PC-9 (cell line): ENCODE results near the gene COIL. TPM values are rescaled to one million over a fixed set of nuclear protein-coding genes. Genes with fewer than 3 reads are reported as not detected.

Source experiments
- BruUV-seq: library from RNA; stranded (reverse); fragments of 400-500 nt; replicated peaks from 2 replicates; lab custom pipeline; 2021; lab: Mats Ljungman, UMichigan
- CTCF ChIA-PET: fragments of 300-600 bp; sonication (Branson Sonifier 250); formaldehyde crosslinking; loops from one replicate; lab custom pipeline; 2022; ENCODE audit warnings: antibody characterized with exemption; lab: Charles Lee
- POLR2A ChIA-PET: fragments of 300-600 bp; sonication (Branson Sonifier 250); formaldehyde crosslinking; loops from one replicate; lab custom pipeline; 2022; ENCODE audit warnings: antibody characterized with exemption; ENCODE audit not compliant: unreplicated experiment; lab: Charles Lee
- DNase-seq, 2 experiments: peaks; one replicate each; pipeline versions ENCODE4 v3.0.0 to v3.0.0-alpha.2; 2015 to 2022; ENCODE audit warnings: mixed read lengths in 1 of 2
- H2AFZ ChIP-seq: fragments of 200-600 bp; sonication (generic); 2 replicates; pipeline ENCODE4 v1.8.1; 2017; ENCODE audit warnings: antibody characterized with exemption
- H3F3A ChIP-seq: fragments of 200-600 bp; sonication (generic); 2 replicates; pipeline ENCODE4 v1.8.1; 2017; ENCODE audit warnings: antibody characterized with exemption, mild to moderate bottlenecking, low read depth; ENCODE audit not compliant: insufficient read depth
- H3K27ac ChIP-seq: fragments of 200-600 bp; sonication (generic); 2 replicates; pipeline ENCODE4 v1.6.1; 2016; ENCODE audit warnings: mixed run types
- H3K27me3 ChIP-seq: fragments of 200-600 bp; sonication (generic); 2 replicates; pipeline ENCODE4 v1.6.1; 2016; ENCODE audit warnings: low read depth, mixed run types; ENCODE audit not compliant: insufficient read depth
- H3K36me3 ChIP-seq: fragments of 200-600 bp; sonication (generic); 2 replicates; pipeline ENCODE4 v1.6.1; 2016; ENCODE audit warnings: low read depth, mixed run types
- H3K4me1 ChIP-seq: fragments of 200-600 bp; sonication (generic); replicated peaks from 2 replicates; pipeline ENCODE4 v1.6.1; 2016; ENCODE audit warnings: mixed run types; ENCODE audit not compliant: insufficient read depth
- H3K4me2 ChIP-seq: fragments of 200-600 bp; sonication (generic); 2 replicates; pipeline ENCODE4 v1.6.1; 2017; ENCODE audit warnings: mixed run types
- H3K4me3 ChIP-seq: fragments of 200-600 bp; sonication (generic); 2 replicates; pipeline ENCODE4 v1.6.1; 2016; ENCODE audit warnings: mixed run types
- H3K79me2 ChIP-seq: fragments of 200-600 bp; sonication (generic); 2 replicates; pipeline ENCODE4 v1.6.1; 2017; ENCODE audit warnings: low read depth, mixed run types
- H3K9me2 ChIP-seq: fragments of 200-600 bp; sonication (generic); 2 replicates; pipeline ENCODE4 v1.8.1; 2017; ENCODE audit warnings: mild to moderate bottlenecking; ENCODE audit not compliant: insufficient read depth
- H3K9me3 ChIP-seq: fragments of 200-600 bp; sonication (generic); 2 replicates; pipeline ENCODE4 v1.8.1; 2016; ENCODE audit warnings: low read depth; ENCODE audit not compliant: insufficient read depth
- H4K20me1 ChIP-seq: fragments of 200-600 bp; sonication (generic); 2 replicates; pipeline ENCODE4 v1.8.1; 2017; ENCODE audit not compliant: insufficient read depth
- CTCF ChIP-seq: fragments of 200-600 bp; sonication (generic); conservative IDR thresholded peaks from 2 replicates; pipeline ENCODE4 v1.6.1; 2017; ENCODE audit warnings: mixed run types, antibody characterized with exemption, mild to moderate bottlenecking, moderate library complexity
- EZH2 ChIP-seq: fragments of 200-600 bp; sonication (generic); IDR thresholded peaks from 2 replicates; pipeline ENCODE4 v1.8.0; 2017; ENCODE audit warnings: antibody characterized with exemption, low read depth
- intact Hi-C: fragments of 100-400 bp; cut with micrococcal nuclease; formaldehyde crosslinking; loops from one replicate; pipeline ENCODE4 v1.10.0; 2022; ENCODE audit not compliant: unreplicated experiment
- total RNA-seq: library from RNA; stranded (reverse); gene quantifications from 2 replicates; pipeline ENCODE4 v1.2.3, GENCODE V29; 2021

COIL gene
- total RNA-seq, 1 experiment from 2014 or later, result 19.0 TPM

DNA sequence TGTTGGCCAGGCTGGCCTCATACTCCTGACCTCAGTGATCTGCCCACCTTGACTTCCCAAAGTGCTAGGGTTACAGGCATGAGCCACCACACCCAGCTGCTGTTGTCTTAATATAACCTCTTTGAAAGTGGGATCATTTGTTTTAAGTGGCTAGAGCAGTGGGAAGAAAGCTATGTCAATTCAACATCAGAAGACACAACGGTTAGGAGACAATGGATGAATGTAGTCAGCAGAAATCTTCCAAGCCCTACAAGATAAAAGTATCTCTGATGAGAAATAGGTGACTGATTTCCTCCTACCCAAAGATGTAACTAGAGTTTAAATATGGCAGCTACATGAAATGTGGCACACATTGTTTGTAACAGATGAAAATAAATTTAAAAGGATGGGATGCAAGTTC is 27.0 kb downstream of the COIL start:
- H3K27me3 ChIP-seq, result no peaks in the 10 kb centered on the region
- H3K79me2 ChIP-seq, result no peaks in the 10 kb centered on the region
- no peak overlapping the region for H2AFZ ChIP-seq
- CTCF ChIA-PET, result no interaction called here
- H3K9me2 ChIP-seq, result no peaks in the 10 kb centered on the region
- intact Hi-C loops, result no loop called here
- peaks cover 16% of the 10 kb centered on the region for H3K4me1 ChIP-seq
- H3K36me3 ChIP-seq, result peaks cover 29% of the 10 kb centered on the region
- peaks cover 13% of the 10 kb centered on the region; the same call in 1 of the 2 replicates for H3F3A ChIP-seq
- no peaks in the 10 kb centered on the region for H4K20me1 ChIP-seq
- POLR2A ChIA-PET, result no interaction called here
- H3K4me2 ChIP-seq, result no peak overlapping the region
- H3K9me3 ChIP-seq, result peaks cover 32% of the 10 kb centered on the region
- DNase-seq, result no peak
- H3K4me3 ChIP-seq, result no peak overlapping the region
- TF ChIP-seq EZH2 (no peak), CTCF (no peak)
- no peak overlapping the region for H3K27ac ChIP-seq
- no TSS peak for BruUV-seq

DNA sequence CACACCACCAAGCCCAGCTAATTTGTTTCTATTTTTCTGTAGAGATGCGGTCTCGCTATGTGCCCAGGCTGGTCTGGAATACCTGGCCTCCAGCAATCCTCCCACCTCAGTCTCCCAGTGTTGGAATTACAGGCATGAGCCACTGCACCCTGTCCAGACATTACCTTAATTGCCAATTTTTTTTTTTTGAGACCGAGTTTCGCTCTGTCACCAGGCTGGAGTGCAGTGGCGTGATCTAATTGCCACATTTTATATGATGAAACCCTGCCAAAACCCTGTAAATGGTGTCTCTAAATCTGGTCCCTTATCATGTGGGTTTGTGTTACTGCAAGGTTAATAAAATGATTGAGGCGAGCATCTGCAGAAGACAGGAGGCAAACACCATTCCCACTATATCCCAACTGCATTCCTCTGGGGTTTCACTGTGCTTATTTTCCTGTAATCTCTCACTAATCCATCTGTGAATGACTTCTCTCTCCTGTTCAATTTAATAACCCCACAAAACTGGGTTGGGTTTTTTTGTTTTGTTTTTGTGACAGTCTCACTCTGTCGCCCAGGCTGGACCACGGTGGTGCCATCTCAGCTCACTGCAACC is 27.6 kb downstream of the COIL start:
- Histone ChIP-seq H3K9me2 (no peaks in the 10 kb centered on the region), H4K20me1 (no peaks in the 10 kb centered on the region), H3F3A (peaks cover 9% of the 10 kb centered on the region; the same call in 1 of the 2 replicates), H3K79me2 (no peaks in the 10 kb centered on the region), H3K4me1 (peaks cover 10% of the 10 kb centered on the region), H2AFZ (no peak overlapping the region), H3K4me2 (no peak overlapping the region), H3K4me3 (no peak overlapping the region), H3K9me3 (peaks cover 36% of the 10 kb centered on the region), H3K36me3 (peaks cover 23% of the 10 kb centered on the region), H3K27me3 (no peaks in the 10 kb centered on the region), H3K27ac (no peak overlapping the region)
- ChIA-PET CTCF (no interaction called here), POLR2A (no interaction called here)
- intact Hi-C loops, result no loop called here
- no peak for DNase-seq
- no TSS peak for BruUV-seq
- TF ChIP-seq CTCF (no peak), EZH2 (no peak)

DNA sequence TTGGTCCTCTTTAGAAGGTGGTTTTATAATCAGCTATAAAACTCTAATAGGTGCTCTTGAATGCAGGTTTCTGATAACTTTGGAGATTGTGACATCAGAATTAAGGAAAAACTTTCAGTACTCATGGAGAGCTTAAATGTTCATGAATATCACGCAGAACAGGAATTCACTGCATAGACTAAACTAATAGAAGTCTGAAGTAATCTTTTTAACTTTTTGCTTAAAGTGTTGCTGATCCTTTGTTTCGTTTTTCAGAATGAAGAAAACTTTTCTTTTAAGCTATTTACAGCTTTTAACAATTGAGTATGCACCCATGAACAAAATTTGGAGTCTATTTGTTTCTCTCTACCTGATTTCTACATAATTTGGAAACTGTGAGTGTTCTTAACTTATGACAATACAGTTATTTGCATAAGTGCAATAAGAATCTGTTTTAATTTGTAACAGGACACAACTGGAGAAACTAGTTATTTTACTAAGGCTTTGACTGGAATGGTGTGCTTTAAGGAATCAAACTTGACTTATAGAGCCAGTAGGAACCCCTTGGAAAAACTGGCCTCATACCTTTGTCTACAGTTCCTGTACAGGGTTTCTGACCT is 30.0 kb downstream of the COIL start:
- H3K27ac ChIP-seq, result no peak overlapping the region
- no TSS peak for BruUV-seq
- DNase-seq, result no peak
- H3K4me3 ChIP-seq, result no peak overlapping the region
- CTCF ChIA-PET, result no interaction called here
- intact Hi-C loops, result no loop called here
- H3F3A ChIP-seq, result no peaks in the 10 kb centered on the region
- POLR2A ChIA-PET, result no interaction called here
- H3K36me3 ChIP-seq, result no peaks in the 10 kb centered on the region; the same call in 1 of the 2 replicates
- no peak overlapping the region for H3K4me2 ChIP-seq
- H4K20me1 ChIP-seq, result no peaks in the 10 kb centered on the region
- H2AFZ ChIP-seq, result no peak overlapping the region
- no peaks in the 10 kb centered on the region for H3K27me3 ChIP-seq
- no peaks in the 10 kb centered on the region for H3K4me1 ChIP-seq
- no peaks in the 10 kb centered on the region for H3K9me2 ChIP-seq
- no peaks in the 10 kb centered on the region for H3K79me2 ChIP-seq
- no peak for TF ChIP-seq EZH2
- TF ChIP-seq CTCF, result no peak
- peaks cover 37% of the 10 kb centered on the region for H3K9me3 ChIP-seq
